ENCODE measurements around the gene EML4.
A peak's percentile ranks its signal among the peaks of the same experiment; 100 is the strongest.

DNA sequence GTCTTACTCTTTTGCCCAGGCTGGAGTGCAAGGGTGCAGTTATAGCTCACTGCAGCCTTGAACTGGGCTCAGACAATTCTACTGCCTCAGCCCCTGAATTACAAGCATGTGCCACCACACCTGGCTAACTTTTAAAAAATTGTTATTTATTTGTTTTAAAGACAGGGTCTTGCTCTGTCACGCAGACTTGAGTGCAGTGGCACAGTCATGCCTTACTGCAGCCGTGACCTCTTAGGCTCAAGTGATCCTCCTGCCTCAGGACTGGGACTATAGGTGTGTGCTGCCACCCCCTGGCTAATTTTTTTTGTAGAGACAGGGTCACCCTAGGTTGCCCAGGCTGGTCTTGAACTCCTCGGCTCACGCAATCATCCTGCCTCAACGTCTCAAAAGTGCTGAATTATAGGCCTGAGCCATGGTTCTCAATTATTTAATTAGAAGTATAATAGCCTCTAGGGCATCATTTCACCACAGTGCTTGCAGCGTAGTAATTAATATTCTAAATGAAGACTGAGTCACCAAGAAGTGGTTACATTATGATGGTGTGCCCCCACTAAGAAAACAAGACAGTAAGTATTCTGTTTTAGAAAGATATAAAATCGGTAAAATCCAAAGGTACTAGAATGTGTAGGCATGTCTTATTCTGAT is 69.6 kb downstream of the EML4 start:
- TF ChIP-seq, protein P1, sequence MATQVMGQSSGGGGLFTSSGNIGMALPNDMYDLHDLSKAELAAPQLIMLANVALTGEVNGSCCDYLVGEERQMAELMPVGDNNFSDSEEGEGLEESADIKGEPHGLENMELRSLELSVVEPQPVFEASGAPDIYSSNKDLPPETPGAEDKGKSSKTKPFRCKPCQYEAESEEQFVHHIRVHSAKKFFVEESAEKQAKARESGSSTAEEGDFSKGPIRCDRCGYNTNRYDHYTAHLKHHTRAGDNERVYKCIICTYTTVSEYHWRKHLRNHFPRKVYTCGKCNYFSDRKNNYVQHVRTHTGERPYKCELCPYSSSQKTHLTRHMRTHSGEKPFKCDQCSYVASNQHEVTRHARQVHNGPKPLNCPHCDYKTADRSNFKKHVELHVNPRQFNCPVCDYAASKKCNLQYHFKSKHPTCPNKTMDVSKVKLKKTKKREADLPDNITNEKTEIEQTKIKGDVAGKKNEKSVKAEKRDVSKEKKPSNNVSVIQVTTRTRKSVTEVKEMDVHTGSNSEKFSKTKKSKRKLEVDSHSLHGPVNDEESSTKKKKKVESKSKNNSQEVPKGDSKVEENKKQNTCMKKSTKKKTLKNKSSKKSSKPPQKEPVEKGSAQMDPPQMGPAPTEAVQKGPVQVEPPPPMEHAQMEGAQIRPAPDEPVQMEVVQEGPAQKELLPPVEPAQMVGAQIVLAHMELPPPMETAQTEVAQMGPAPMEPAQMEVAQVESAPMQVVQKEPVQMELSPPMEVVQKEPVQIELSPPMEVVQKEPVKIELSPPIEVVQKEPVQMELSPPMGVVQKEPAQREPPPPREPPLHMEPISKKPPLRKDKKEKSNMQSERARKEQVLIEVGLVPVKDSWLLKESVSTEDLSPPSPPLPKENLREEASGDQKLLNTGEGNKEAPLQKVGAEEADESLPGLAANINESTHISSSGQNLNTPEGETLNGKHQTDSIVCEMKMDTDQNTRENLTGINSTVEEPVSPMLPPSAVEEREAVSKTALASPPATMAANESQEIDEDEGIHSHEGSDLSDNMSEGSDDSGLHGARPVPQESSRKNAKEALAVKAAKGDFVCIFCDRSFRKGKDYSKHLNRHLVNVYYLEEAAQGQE (IDR thresholded peaks at IDR 0.05; ENCODE audit: insufficient read depth in 1 of 2, low read depth in 2 of 2, low read length in 1 of 2), result no peak
- peak; percentile 82 for TF ChIP-seq CTCF (IDR thresholded peaks at IDR 0.05)
- no peak for TF ChIP-seq POLR2AphosphoS5 (IDR thresholded peaks at IDR 0.05; ENCODE audit: low read depth, low read length)
- no peak for TF ChIP-seq TCF7L2 (IDR thresholded peaks at IDR 0.05; ENCODE audit: low read depth, low read length)

All from Panc1 (cell line).